ENCODE results near the gene TUBB2A. TPM values are rescaled to one million over a fixed set of nuclear protein-coding genes. Genes with fewer than 3 reads are reported as not detected.
A peak's percentile ranks its signal among the peaks of the same experiment; 100 is the strongest.

The TUBB2A gene
- total and polyA plus RNA-seq, 2 of the 13 experiments (the other 11 are each of a cell fraction or from before 2014, with no cell fraction given): 35.3 to 106 TPM

DNA sequence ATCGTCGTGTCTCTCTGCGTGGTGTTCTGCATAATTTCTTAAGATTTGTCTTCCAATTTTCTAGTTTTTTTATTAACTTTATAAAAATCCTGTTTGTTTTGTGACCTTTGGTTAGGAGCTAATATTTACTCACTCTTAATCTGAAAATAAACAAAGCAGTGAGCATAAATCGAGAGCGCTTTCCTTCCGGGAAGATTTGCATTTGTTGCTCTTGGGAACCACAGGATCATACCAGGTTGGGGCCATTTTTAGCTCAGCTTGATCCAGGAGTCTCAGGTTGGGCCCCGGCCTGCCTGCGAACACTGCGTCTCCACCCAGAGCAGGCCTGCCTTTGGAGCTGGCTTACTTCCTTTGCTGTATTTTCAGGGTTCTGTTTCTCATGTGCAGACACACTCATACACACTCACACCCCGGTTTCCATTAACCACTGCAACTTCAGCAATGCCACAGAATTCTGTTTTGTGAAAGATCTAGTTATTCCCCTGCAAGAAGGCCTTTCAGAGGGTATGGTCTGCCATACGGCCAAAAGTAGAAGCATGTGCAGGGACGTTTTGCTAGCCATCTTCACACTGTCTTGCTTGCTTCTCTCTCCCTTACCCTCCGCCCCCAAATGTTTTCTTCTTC, 21.6 kb downstream of the TUBB2A start (continued):
- peak; percentile 55; the same call in 1 of the 2 replicates for TF ChIP-seq CREM (IDR thresholded peaks at IDR 0.05)
- no peak for TF ChIP-seq CREM (CRISPR knock-in tag; IDR thresholded peaks at IDR 0.05)
- TF ChIP-seq TOE1 (CRISPR knock-in tag; IDR thresholded peaks at IDR 0.05): no peak
- TF ChIP-seq NONO (IDR thresholded peaks at IDR 0.05): no peak
- no peak for TF ChIP-seq NONO (CRISPR knock-in tag; conservative IDR thresholded peaks at IDR 0.05)

DNA sequence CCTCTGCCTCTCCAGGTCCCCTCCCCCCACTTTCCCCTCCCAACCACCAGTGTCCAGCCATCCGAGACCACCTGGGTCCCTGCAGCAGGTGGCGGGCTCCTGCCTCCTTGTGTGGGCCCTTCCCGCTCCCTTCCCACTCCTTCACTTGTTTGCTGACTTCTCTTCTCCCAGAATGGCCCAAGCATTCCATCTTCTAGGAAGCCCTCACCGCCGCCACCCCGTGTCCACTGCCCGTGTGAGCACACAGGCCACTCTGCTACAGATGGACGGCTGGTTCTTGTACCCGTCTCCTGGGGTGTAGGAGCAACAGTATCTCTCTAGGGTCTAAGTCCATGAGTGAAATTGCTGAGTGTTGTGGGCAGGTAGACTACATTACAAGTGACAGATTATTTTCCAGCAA, 23.8 kb downstream of the TUBB2A start:
- H2AFZ ChIP-seq (ENCODE audit: low read length): no peak overlapping the region
- no peaks in the 10 kb centered on the region for H3K27me3 ChIP-seq (ENCODE audit: control insufficient read depth in 1 of 2, insufficient read depth in 2 of 2, low read length in 2 of 2)
- no peak for FAIRE-seq
- 78% methylated on average over 9 of the region's 9 CpGs for WGBS (ENCODE audit: low lambda C conversion rate)
- H3K9me3 ChIP-seq (ENCODE audit: low read length): no peaks in the 10 kb centered on the region
- peaks cover 55% of the 10 kb centered on the region for H3K4me1 ChIP-seq (ENCODE audit: insufficient read depth, low read length)
- no peak overlapping the region for H3K9ac ChIP-seq (ENCODE audit: insufficient read depth, low read depth, low read length)
- H3K4me2 ChIP-seq (ENCODE audit: low read depth, low read length): no peak overlapping the region
- H3K4me3 ChIP-seq (replicated peaks in 1 of 3; ENCODE audit: insufficient read depth in 1 of 3, low read depth in 2 of 3, low read length in 3 of 3): no peak overlapping the region
- no peaks in the 10 kb centered on the region for H3K79me2 ChIP-seq (ENCODE audit: insufficient read depth, low read length)
- no peaks in the 10 kb centered on the region for H4K20me1 ChIP-seq (ENCODE audit: insufficient read depth, low read length)
- peak overlapping the region; percentile 19 for H3K27ac ChIP-seq (ENCODE audit: extremely low read length, insufficient read depth, low read length)
- in situ Hi-C loops (cut with HindIII; ENCODE audit: extremely low pct_ligation_motif_present, low pct_unique_long_range_greater_than_20kb) (no loop called here), intact Hi-C loops (cut with micrococcal nuclease; ENCODE audit: unreplicated experiment) (no loop called here)
- BruUV-seq (replicated peaks): no TSS peak
- H3K36me3 ChIP-seq (replicated peaks in 1 of 2; ENCODE audit: control insufficient read depth in 1 of 2, insufficient read depth in 2 of 2, low read length in 2 of 2): peaks cover 5 to 42% of the 10 kb centered on the region in 2 experiments; a peak in 4 of 5 replicates
- ChIA-PET CTCF (ENCODE audit: low intra/inter-chr PET ratio, low total read pairs) (no interaction called here), POLR2A (interaction anchor here (1.0 kb wide), 1 partner anchor 119 kb away, joined by 4 read pairs; no protein-coding TSS in a partner anchor)
- DNase-seq (ENCODE audit: low spot score): no peak
- peak; percentile 20 for ATAC-seq
- TF ChIP-seq ZBTB21 (CRISPR knock-in tag; IDR thresholded peaks at IDR 0.05): no peak
- TF ChIP-seq ZBTB38 (CRISPR knock-in tag; IDR thresholded peaks at IDR 0.05): peak; percentile 72; the same call in 1 of the 2 replicates
- no peak for TF ChIP-seq KMT2A (CRISPR knock-in tag; IDR thresholded peaks at IDR 0.05)
- TF ChIP-seq, protein P1, sequence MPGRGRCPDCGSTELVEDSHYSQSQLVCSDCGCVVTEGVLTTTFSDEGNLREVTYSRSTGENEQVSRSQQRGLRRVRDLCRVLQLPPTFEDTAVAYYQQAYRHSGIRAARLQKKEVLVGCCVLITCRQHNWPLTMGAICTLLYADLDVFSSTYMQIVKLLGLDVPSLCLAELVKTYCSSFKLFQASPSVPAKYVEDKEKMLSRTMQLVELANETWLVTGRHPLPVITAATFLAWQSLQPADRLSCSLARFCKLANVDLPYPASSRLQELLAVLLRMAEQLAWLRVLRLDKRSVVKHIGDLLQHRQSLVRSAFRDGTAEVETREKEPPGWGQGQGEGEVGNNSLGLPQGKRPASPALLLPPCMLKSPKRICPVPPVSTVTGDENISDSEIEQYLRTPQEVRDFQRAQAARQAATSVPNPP (CRISPR knock-in tag; IDR thresholded peaks at IDR 0.05): no peak
- no peak for TF ChIP-seq ZNF138 (CRISPR knock-in tag; IDR thresholded peaks at IDR 0.05; ENCODE audit: low read depth)
- no peak for TF ChIP-seq SRF (IDR thresholded peaks at IDR 0.05; ENCODE audit: low read depth, low read length)
- TF ChIP-seq ZNF7 (CRISPR knock-in tag; IDR thresholded peaks at IDR 0.05): peak; percentile 58; the same call in 1 of the 2 replicates
- no peak for TF ChIP-seq PAWR (CRISPR knock-in tag; IDR thresholded peaks at IDR 0.05; ENCODE audit: borderline replicate concordance)
- TF ChIP-seq, protein P2, sequence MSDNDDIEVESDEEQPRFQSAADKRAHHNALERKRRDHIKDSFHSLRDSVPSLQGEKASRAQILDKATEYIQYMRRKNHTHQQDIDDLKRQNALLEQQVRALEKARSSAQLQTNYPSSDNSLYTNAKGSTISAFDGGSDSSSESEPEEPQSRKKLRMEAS (IDR thresholded peaks at IDR 0.05): no peak
- no peak for TF ChIP-seq EZH2 (conservative IDR thresholded peaks at IDR 0.05; ENCODE audit: low read depth, low read length)
- TF ChIP-seq, protein P3, sequence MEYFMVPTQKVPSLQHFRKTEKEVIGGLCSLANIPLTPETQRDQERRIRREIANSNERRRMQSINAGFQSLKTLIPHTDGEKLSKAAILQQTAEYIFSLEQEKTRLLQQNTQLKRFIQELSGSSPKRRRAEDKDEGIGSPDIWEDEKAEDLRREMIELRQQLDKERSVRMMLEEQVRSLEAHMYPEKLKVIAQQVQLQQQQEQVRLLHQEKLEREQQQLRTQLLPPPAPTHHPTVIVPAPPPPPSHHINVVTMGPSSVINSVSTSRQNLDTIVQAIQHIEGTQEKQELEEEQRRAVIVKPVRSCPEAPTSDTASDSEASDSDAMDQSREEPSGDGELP (IDR thresholded peaks at IDR 0.05; ENCODE audit: borderline replicate concordance, low read depth): no peak
- TF ChIP-seq, protein P4, sequence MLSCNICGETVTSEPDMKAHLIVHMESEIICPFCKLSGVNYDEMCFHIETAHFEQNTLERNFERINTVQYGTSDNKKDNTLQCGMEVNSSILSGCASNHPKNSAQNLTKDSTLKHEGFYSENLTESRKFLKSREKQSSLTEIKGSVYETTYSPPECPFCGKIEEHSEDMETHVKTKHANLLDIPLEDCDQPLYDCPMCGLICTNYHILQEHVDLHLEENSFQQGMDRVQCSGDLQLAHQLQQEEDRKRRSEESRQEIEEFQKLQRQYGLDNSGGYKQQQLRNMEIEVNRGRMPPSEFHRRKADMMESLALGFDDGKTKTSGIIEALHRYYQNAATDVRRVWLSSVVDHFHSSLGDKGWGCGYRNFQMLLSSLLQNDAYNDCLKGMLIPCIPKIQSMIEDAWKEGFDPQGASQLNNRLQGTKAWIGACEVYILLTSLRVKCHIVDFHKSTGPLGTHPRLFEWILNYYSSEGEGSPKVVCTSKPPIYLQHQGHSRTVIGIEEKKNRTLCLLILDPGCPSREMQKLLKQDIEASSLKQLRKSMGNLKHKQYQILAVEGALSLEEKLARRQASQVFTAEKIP (CRISPR knock-in tag; IDR thresholded peaks at IDR 0.05; ENCODE audit: borderline replicate concordance): no peak
- TF ChIP-seq TBP (CRISPR knock-in tag; IDR thresholded peaks at IDR 0.05): no peak
- TF ChIP-seq ZNF883 (CRISPR knock-in tag; IDR thresholded peaks at IDR 0.05; ENCODE audit: not compliant biosample characterization): no peak
- TF ChIP-seq HNRNPK (IDR thresholded peaks at IDR 0.05; ENCODE audit: low read depth, low read length, poor library complexity, severe bottlenecking): no peak
- no peak for TF ChIP-seq HOXA7 (CRISPR knock-in tag; IDR thresholded peaks at IDR 0.05)

All from HepG2 (cell line).